Endothelial cell (in vitro differentiated cells): ENCODE data around the gene DAAM1. TPM values are rescaled to one million over a fixed set of nuclear protein-coding genes. Genes with fewer than 3 reads are reported as not detected.

Experiments
- DNase-seq: peaks from one replicate; pipeline ENCODE4 v3.0.0; 2021; ENCODE audit warnings: low spot score
- H3K27ac Mint-ChIP-seq: one replicate; pipeline ENCODE4 v1.8.0; 2021; ENCODE audit warnings: mixed read lengths, inconsistent platforms; ENCODE audit not compliant: unreplicated experiment
- H3K27me3 Mint-ChIP-seq: one replicate; pipeline ENCODE4 v1.8.0; 2021; ENCODE audit warnings: mild to moderate bottlenecking, moderate library complexity, mixed read lengths, inconsistent platforms; ENCODE audit not compliant: unreplicated experiment
- H3K36me3 Mint-ChIP-seq: one replicate; pipeline ENCODE4 v1.8.0; 2021; ENCODE audit warnings: mild to moderate bottlenecking, low read depth, mixed read lengths, inconsistent platforms; ENCODE audit not compliant: unreplicated experiment
- H3K4me1 Mint-ChIP-seq: one replicate; pipeline ENCODE4 v1.8.0; 2021; ENCODE audit warnings: mild to moderate bottlenecking, mixed read lengths, inconsistent platforms; ENCODE audit not compliant: unreplicated experiment
- H3K4me3 Mint-ChIP-seq: one replicate; pipeline ENCODE4 v1.8.0; 2021; ENCODE audit warnings: mild to moderate bottlenecking, mixed read lengths, inconsistent platforms; ENCODE audit not compliant: unreplicated experiment
- H3K9me3 Mint-ChIP-seq: one replicate; pipeline ENCODE4 v1.8.0; 2021; ENCODE audit warnings: mixed read lengths, inconsistent platforms; ENCODE audit not compliant: unreplicated experiment
- CTCF ChIP-seq: fragments of 200-600 bp; sonication (generic); IDR thresholded peaks from one replicate; pipeline ENCODE4 v1.5.0; 2021; ENCODE audit warnings: antibody characterized with exemption; ENCODE audit not compliant: unreplicated experiment
- total RNA-seq: library from RNA; stranded (reverse); fragmentation: NEBNext Ultra II Directional; extraction: Animal tissue kit (Norgen Biotek cat#: 25700); gene quantifications from one replicate; pipeline ENCODE4 v1.2.1, GENCODE V29; 2021; ENCODE audit not compliant: unreplicated experiment

DAAM1 gene
- total RNA-seq, 1 donor from 2014 or later = 103 TPM

DNA sequence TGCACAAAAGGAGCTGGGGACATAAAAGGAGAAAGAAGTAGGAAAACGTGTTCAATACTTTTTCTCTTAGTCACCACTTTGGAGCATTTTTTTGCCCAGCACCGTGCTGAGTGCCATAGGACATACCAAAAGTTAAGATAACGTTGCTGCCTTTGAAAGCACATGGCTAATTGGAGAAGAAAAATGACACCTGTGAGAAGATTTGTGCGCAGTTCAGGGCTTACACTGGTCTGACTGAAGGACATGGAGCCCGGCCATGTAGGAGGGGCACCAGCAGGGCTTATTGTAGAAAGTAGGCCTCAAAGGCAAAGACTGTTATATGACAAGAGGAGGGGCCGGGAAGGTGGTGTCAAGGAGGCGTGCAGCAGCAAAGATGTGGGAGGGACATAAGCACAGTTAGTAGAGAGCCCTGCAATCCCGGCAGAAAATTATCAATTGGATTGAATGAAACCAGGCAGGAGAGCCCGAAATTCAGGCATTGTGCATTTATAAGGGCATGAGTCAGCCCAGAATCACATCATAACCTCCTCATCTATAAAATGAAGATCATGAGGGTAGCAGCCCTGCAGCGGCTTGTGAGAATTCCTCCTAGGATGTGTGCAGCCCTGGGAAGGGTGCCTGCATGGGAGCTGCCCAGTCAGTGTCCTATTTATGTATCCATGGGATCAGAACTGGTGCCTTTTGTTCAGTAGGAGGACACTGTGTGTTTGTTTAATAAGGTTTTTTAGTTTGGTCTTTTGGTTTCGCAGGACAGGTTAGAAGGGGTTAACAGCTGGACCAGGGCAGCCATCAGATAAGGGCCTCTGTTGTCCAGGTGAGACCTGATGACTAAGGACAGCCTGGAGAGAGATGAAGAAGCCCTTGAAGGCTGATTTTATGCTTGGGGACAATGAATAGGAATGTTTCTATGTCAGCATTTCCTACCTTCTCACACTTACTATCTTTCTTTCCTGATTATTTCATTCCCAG lies 154.3 kb downstream of the DAAM1 start:
- no peak for DNase-seq
- H3K4me3 Mint-ChIP-seq = no peak overlapping the region
- TF ChIP-seq CTCF = no peak
- H3K27ac Mint-ChIP-seq = no peak overlapping the region
- H3K4me1 Mint-ChIP-seq = peaks cover 18% of the 10 kb centered on the region
- H3K9me3 Mint-ChIP-seq = no peaks in the 10 kb centered on the region
- H3K36me3 Mint-ChIP-seq = peaks cover 27% of the 10 kb centered on the region
- H3K27me3 Mint-ChIP-seq = peaks cover 1% of the 10 kb centered on the region

DNA sequence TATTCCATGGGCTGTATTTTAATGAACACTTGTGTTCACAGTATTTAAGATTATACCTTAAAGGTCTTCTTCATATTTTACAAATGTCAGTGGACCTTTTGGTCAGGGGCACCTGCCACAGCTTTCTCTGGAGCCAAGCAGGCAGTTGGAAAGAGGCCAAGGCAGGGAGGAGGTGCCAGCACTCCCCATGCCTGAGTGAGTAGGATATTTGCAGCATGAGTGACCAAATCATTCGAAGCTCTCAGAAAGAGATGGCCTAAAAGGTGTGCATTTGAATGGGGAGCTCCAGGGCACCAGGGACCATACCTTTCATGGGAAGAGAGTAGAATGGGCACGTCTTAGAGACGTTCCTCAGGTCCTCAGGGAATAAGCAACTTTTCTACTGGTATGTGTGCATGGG lies 155.1 kb downstream of the DAAM1 start:
- H3K36me3 Mint-ChIP-seq = peaks cover 28% of the 10 kb centered on the region
- DNase-seq = no peak
- H3K9me3 Mint-ChIP-seq = no peaks in the 10 kb centered on the region
- H3K4me3 Mint-ChIP-seq = no peak overlapping the region
- peaks cover 20% of the 10 kb centered on the region for H3K4me1 Mint-ChIP-seq
- peaks cover 3% of the 10 kb centered on the region for H3K27me3 Mint-ChIP-seq
- H3K27ac Mint-ChIP-seq = no peak overlapping the region
- no peak for TF ChIP-seq CTCF

DNA sequence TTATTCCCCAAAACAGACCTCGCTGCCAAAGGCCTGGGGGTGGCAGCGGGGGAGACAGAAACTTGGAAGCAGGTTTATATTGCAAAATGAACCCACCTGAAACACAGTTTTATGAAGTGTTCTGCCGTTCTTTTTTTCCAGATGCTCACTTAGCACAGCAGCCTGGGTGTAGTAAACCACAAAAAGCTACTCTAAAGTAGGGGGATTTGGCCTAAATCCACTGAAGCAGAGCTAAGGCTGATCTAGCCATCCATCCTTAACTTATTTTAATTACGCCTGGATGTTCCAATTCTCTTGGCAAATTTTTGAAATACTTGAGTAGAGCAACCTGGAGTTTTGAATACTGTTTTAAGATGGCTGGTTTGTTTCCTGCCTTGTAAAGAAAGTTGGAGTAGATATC lies 155.5 kb downstream of the DAAM1 start:
- DNase-seq = no peak
- TF ChIP-seq CTCF = no peak
- Mint-ChIP-seq H3K27ac (no peak overlapping the region), H3K4me3 (no peak overlapping the region), H3K36me3 (peaks cover 28% of the 10 kb centered on the region), H3K4me1 (peaks cover 22% of the 10 kb centered on the region), H3K27me3 (peaks cover 3% of the 10 kb centered on the region), H3K9me3 (no peaks in the 10 kb centered on the region)

DNA sequence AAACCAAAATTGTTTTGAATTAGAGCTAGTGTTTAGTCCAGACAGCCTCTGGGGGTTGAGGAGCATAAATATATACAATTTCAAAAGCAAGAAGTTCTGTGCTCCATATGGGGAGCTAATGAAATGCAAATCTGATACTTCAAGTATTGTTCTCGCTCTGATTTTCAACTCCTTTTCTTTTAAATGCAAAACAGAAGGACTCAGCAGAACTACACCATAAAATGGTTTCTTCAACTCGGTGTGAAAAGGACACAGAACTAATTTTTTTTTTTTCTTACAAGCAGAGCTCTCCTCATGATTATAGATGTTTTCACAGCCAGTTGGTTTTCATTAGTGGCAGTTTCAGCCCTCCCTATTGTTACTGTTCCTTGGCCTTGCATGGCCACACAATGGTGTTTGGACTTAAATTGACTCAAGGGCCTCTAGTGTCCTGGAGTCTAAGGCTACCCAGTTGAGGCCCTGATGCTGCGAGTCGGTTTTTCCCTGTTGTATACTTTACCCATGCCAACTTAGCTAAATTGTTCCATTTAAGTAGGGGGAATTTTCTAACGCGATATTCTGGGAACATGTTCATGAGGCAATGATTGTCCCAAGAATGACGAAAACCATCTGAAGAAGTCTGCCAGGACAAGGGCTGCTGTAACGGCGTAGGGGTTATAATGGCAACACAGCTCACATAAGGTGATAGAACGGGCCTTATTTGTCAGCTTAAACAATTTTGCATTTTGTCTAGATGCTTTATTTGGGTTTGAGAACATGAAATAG lies 156.4 kb downstream of the DAAM1 start:
- Mint-ChIP-seq H3K27ac (no peak overlapping the region), H3K27me3 (peaks cover 2% of the 10 kb centered on the region), H3K9me3 (no peaks in the 10 kb centered on the region), H3K36me3 (peaks cover 26% of the 10 kb centered on the region), H3K4me3 (no peak overlapping the region), H3K4me1 (peaks cover 17% of the 10 kb centered on the region)
- TF ChIP-seq CTCF = no peak
- no peak for DNase-seq
